Measurements from ENCODE around the gene DENND5B. TPM values are rescaled to one million over a fixed set of nuclear protein-coding genes. Genes with fewer than 3 reads are reported as not detected.

Gene DENND5B
- total RNA-seq, 1 donor, result 9.4 TPM

DNA sequence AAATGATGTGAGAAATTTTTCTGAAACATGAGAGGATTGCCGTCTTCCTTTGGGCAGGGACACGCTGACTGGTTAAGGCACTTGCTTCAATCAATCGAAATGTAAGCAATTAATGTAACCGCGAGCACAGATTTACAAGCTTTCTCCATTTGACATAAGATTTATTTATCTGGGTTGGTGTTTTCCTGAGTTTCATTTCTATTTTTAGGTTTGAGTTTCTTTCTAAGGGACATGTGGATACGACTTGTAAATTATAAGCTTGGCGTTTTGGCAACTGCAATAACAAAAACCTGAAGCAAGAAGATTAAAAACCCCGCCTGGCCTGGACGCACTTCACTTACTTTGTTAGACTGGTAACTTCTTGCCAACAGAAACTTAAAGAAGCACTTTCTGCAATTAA, 244.7 kb downstream of the DENND5B start:
- DNase-seq (ENCODE audit: low read depth in 2 of 3, low spot score in 2 of 3), result no peak

- no peak for DNase-seq (ENCODE audit: low read depth in 2 of 3, low spot score in 2 of 3)
Measured at GRCh38 chr12:31343139-31343538, 247.8 kb downstream of the DENND5B start.

GRCh38 chr12:31342286-31342685, 248.7 kb downstream of the DENND5B start:
- DNase-seq (ENCODE audit: low read depth in 2 of 3, low spot score in 2 of 3), result no peak

DNA sequence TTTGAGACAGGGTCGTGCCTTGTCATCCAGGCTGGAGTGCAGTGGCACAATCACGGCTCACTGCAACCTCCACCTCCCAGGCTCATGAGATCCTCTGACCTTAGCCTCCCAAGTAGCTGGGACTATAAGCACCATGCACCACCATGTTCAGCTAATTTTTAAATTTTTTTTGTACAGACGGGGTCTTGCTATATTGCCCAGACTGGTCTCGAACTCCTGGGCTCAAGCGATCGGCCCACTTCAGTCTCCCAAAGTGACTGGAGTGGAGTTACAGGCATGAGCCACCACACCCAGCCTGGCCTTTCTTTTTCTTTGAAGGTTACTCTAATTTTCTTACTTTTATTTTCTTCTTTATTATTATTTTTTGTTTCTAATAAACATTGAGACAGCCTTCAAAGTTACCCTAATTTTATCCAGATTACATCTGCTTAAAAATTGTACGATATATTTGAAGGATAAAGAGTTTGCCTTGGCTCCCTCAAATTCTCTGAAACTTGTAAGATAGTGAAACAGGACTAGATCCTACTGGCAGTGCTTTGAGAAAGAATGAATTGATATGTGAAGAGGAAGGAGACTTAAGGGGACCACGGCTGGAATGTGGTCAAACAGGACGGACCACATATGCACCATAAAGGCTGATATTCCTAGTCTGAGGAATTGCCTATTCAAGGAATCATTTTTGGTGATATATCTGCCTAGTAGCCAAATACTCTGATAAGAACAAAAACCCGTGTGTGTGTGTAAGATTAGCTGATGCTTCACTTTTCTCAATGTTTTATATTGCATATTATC, 250.9 kb downstream of the DENND5B start:
- DNase-seq (ENCODE audit: low read depth in 2 of 3, low spot score in 2 of 3), result no peak

GRCh38 chr12:31337952-31338351, 253.0 kb downstream of the DENND5B start:
- DNase-seq (ENCODE audit: low read depth in 2 of 3, low spot score in 2 of 3), result no peak

Small RNA genes within 50 kb of the gene (small RNA-seq; reads per million reads assigned to genes)
- gene RF00019 (not detected), gene RF00026 (not detected), gene RNU5F-4P (not detected), gene RNU6-618P (0.20 reads per million), gene RPL31P50 (not detected)

Other genes starting within 250 kb of the DENND5B start
- gene ETFBKMT, start 68.6 kb upstream of the DENND5B start, total RNA-seq, result 2.4 TPM
- 5.1 TPM for gene AMN1, start 137.9 kb upstream of the DENND5B start, total RNA-seq

Data from hematopoietic multipotent progenitor cell (in vitro differentiated cells).